ENCODE measurements around the gene IPO9. TPM values are rescaled to one million over a fixed set of nuclear protein-coding genes. Genes with fewer than 3 reads are reported as not detected.

The IPO9 gene
- total and polyA plus RNA-seq, 2 experiments from 2014 or later, result 47.6 to 87.4 TPM

- no peak for TF ChIP-seq ZNF114 (CRISPR knock-in tag; IDR thresholded peaks at IDR 0.05)
- TF ChIP-seq EZH2phosphoT487 (IDR thresholded peaks at IDR 0.05; ENCODE audit: unreplicated experiment), result no peak
- TF ChIP-seq EZH2 (IDR thresholded peaks at IDR 0.05; ENCODE audit: low read depth, unreplicated experiment), result no peak
- no peak for TF ChIP-seq POLR2AphosphoS5 (IDR thresholded peaks at IDR 0.05; ENCODE audit: low read depth)
- no peak for TF ChIP-seq ZNF331 (CRISPR knock-in tag; IDR thresholded peaks at IDR 0.05; ENCODE audit: low read depth)
- TF ChIP-seq CTCF (conservative IDR thresholded peaks at IDR 0.05; ENCODE audit: low read depth in 2 of 2), result no peak
- TF ChIP-seq CREB1 (CRISPR knock-in tag; IDR thresholded peaks at IDR 0.05; ENCODE audit: low read depth), result no peak
Observed at GRCh38 chr1:201785291-201785690, 43.7 kb upstream of the IPO9 start (continued).

- Mint-ChIP-seq H3K27ac (no peak overlapping the region), H3K4me1 (no peaks in the 10 kb centered on the region), H3K27me3 (ENCODE audit: insufficient read depth, low read depth, poor library complexity) (peaks cover 3% of the 10 kb centered on the region), H3K9me3 (peaks cover 6% of the 10 kb centered on the region; the same call in 1 of the 3 replicates), H3K36me3 (ENCODE audit: low read depth) (peaks cover 89% of the 10 kb centered on the region), H3K4me3 (no peak overlapping the region)
- Histone ChIP-seq H3K9me2 (ENCODE audit: insufficient read depth) (no peaks in the 10 kb centered on the region), H2AFZ (no peak overlapping the region), H3F3A (replicated peaks; ENCODE audit: low read depth) (no peaks in the 10 kb centered on the region), H4K20me1 (replicated peaks; ENCODE audit: insufficient read depth) (no peaks in the 10 kb centered on the region), H3K27me3 (ENCODE audit: insufficient read depth) (no peaks in the 10 kb centered on the region), H3K4me2 (no peak overlapping the region), H3K4me3 (no peak overlapping the region), H3K36me3 (ENCODE audit: insufficient read depth) (peaks cover 16% of the 10 kb centered on the region), H3K4me1 (ENCODE audit: insufficient read depth) (no peaks in the 10 kb centered on the region), H3K79me2 (replicated peaks; ENCODE audit: insufficient read depth) (no peaks in the 10 kb centered on the region), H3K27ac (ENCODE audit: low read depth) (no peak overlapping the region)
- ATAC-seq (no peak), DNase-seq (ENCODE audit: low spot score) (no peak)
- TF ChIP-seq ZNF331 (CRISPR knock-in tag; IDR thresholded peaks at IDR 0.05; ENCODE audit: low read depth) (no peak), EZH2phosphoT487 (IDR thresholded peaks at IDR 0.05; ENCODE audit: unreplicated experiment) (no peak), POLR2AphosphoS5 (IDR thresholded peaks at IDR 0.05; ENCODE audit: low read depth) (no peak), ZNF114 (CRISPR knock-in tag; IDR thresholded peaks at IDR 0.05) (no peak), CREB1 (CRISPR knock-in tag; IDR thresholded peaks at IDR 0.05; ENCODE audit: low read depth) (no peak), CTCF (conservative IDR thresholded peaks at IDR 0.05; ENCODE audit: low read depth in 2 of 2) (no peak), ZNF462 (CRISPR knock-in tag; IDR thresholded peaks at IDR 0.05) (no peak), REST (IDR thresholded peaks at IDR 0.05; ENCODE audit: unreplicated experiment) (no peak)
Observed at GRCh38 chr1:201786824-201787223, 42.1 kb upstream of the IPO9 start.

All from GM23338 (cell line).